Colonic mucosa (tissue), 4 donors: ENCODE results near the gene OR5B3. TPM values are rescaled to one million over a fixed set of nuclear protein-coding genes. Genes with fewer than 3 reads are reported as not detected.

ENCODE experiments used
- DNase-seq: peaks from one replicate; pipeline ENCODE4 v3.0.0-alpha.2; 2020
- H3K27ac ChIP-seq: fragments of 200-600 bp; one replicate; pipeline ENCODE4 v1.8.0; 2021
- H3K27me3 ChIP-seq: fragments of 200-600 bp; one replicate; pipeline ENCODE4 v1.8.0; 2021
- H3K36me3 ChIP-seq: fragments of 200-600 bp; one replicate; pipeline ENCODE4 v1.8.0; 2021
- H3K4me1 ChIP-seq: fragments of 200-600 bp; one replicate; pipeline ENCODE4 v1.8.0; 2021; ENCODE audit warnings: mild to moderate bottlenecking
- H3K4me3 ChIP-seq: fragments of 200-600 bp; one replicate; pipeline ENCODE4 v1.8.0; 2021
- H3K9ac ChIP-seq, 2 donors: one replicate each; pipeline ENCODE4 v1.7.0; 2013; ENCODE audit warnings: control low read depth in 2 of 2, low read depth in 2 of 2, low read length in 2 of 2
- H3K9me3 ChIP-seq: fragments of 200-600 bp; one replicate; pipeline ENCODE4 v1.8.0; 2021
- CTCF ChIP-seq: fragments of 200-600 bp; IDR thresholded peaks from one replicate; pipeline ENCODE4 v1.8.0; 2022; ENCODE audit warnings: antibody characterized with exemption, mild to moderate bottlenecking
- intact Hi-C: fragments of 100-400 bp; cut with DNase I; formaldehyde crosslinking; loops from one replicate; pipeline ENCODE4 v1.14.1; 2022
- total RNA-seq, 2 donors: library from RNA; stranded (reverse); fragmentation: NEBNext Ultra II Directional in 1 of 2; extraction: Animal tissue kit (Norgen Biotek cat#: 25700) in 1 of 2; gene quantifications; one replicate each; pipeline ENCODE4 v1.2.1, GENCODE V29; 2021
- donor health status: healthy.
- donor health status: DM: no; HTN: no; CAD: no.
- donor health status: DM: no; HTN: no; CAD: no.

OR5B3 gene
- not detected for total RNA-seq

GRCh38 chr11:58406774-58407173, at the start of gene OR5B3:
Gene OR5B3, minus strand, starts transcription at chr11:58406874. Its CDS starts 3,465 bp downstream, at chr11:58403409.
- no peak for TF ChIP-seq CTCF
- H3K36me3 ChIP-seq = no peaks in the 10 kb centered on the region
- no peak within 1 kb of the TSS for H3K27ac ChIP-seq
- H3K4me3 ChIP-seq = no peak within 1 kb of the TSS
- intact Hi-C loops = no loop called here
- H3K4me1 ChIP-seq = no peaks in the 10 kb centered on the region
- DNase-seq = no peak
- H3K9ac ChIP-seq = no peak within 1 kb of the TSS
- no peaks in the 10 kb centered on the region for H3K9me3 ChIP-seq
- no peaks in the 10 kb centered on the region for H3K27me3 ChIP-seq

GRCh38 chr11:58451585-58451984, 44.9 kb upstream of the OR5B3 start:
- Histone ChIP-seq H3K27ac (no peak overlapping the region), H3K36me3 (no peaks in the 10 kb centered on the region), H3K9me3 (no peaks in the 10 kb centered on the region), H3K27me3 (no peaks in the 10 kb centered on the region), H3K9ac (no peak overlapping the region), H3K4me1 (no peaks in the 10 kb centered on the region), H3K4me3 (no peak overlapping the region)
- TF ChIP-seq CTCF = no peak
- intact Hi-C loops = no loop called here
- DNase-seq = no peak

- Histone ChIP-seq H3K9me3 (no peaks in the 10 kb centered on the region), H3K27me3 (no peaks in the 10 kb centered on the region), H3K27ac (no peak overlapping the region), H3K4me3 (no peak overlapping the region), H3K9ac (no peak overlapping the region), H3K4me1 (no peaks in the 10 kb centered on the region), H3K36me3 (no peaks in the 10 kb centered on the region)
- no peak for DNase-seq
- intact Hi-C loops = no loop called here
- no peak for TF ChIP-seq CTCF
Measured at GRCh38 chr11:58446294-58446693, 39.6 kb upstream of the OR5B3 start.

GRCh38 chr11:58444300-58444699, 37.6 kb upstream of the OR5B3 start:
- Histone ChIP-seq H3K27me3 (no peaks in the 10 kb centered on the region), H3K9ac (no peak overlapping the region), H3K9me3 (no peaks in the 10 kb centered on the region), H3K27ac (no peak overlapping the region), H3K36me3 (no peaks in the 10 kb centered on the region), H3K4me3 (no peak overlapping the region), H3K4me1 (no peaks in the 10 kb centered on the region)
- no peak for DNase-seq
- intact Hi-C loops = no loop called here
- TF ChIP-seq CTCF = no peak

GRCh38 chr11:58442136-58442535, 35.5 kb upstream of the OR5B3 start, which contains the start of gene OR5B12:
Gene OR5B12, minus strand, starts transcription at chr11:58442236. Its CDS starts 2,085 bp downstream, at chr11:58440151.
- no peak for DNase-seq
- H3K36me3 ChIP-seq = no peaks in the 10 kb centered on the region
- H3K27ac ChIP-seq = no peak within 1 kb of the TSS
- H3K9me3 ChIP-seq = no peaks in the 10 kb centered on the region
- TF ChIP-seq CTCF = no peak
- intact Hi-C loops = no loop called here
- no peaks in the 10 kb centered on the region for H3K4me1 ChIP-seq
- H3K4me3 ChIP-seq = no peak within 1 kb of the TSS
- no peak within 1 kb of the TSS for H3K9ac ChIP-seq
- H3K27me3 ChIP-seq = no peaks in the 10 kb centered on the region

- no peaks in the 10 kb centered on the region for H3K36me3 ChIP-seq
- H3K4me3 ChIP-seq = no peak overlapping the region
- H3K4me1 ChIP-seq = no peaks in the 10 kb centered on the region
- no peak for DNase-seq
- no peaks in the 10 kb centered on the region for H3K27me3 ChIP-seq
- intact Hi-C loops = no loop called here
- no peak overlapping the region for H3K9ac ChIP-seq
- no peak for TF ChIP-seq CTCF
- no peak overlapping the region for H3K27ac ChIP-seq
- no peaks in the 10 kb centered on the region for H3K9me3 ChIP-seq
Measured at GRCh38 chr11:58438486-58438885, 31.8 kb upstream of the OR5B3 start.
